Mesendoderm (in vitro differentiated cells): ENCODE results near the gene DSCAML1.

Source experiments
- DNase-seq: peaks from one replicate; pipeline ENCODE4 v3.0.0; 2013
- H2AK5ac ChIP-seq: 2 replicates; pipeline ENCODE4 v1.6.1; 2013; ENCODE audit warnings: low read length, inconsistent platforms
- H2BK120ac ChIP-seq: 2 replicates; pipeline ENCODE4 v1.6.1; 2013; ENCODE audit warnings: low read depth, mild to moderate bottlenecking, low read length, moderate library complexity, mixed read lengths
- H2BK15ac ChIP-seq: replicated peaks from 2 replicates; pipeline ENCODE4 v1.6.1; 2013; ENCODE audit warnings: low read depth, mild to moderate bottlenecking, moderate library complexity
- H2BK5ac ChIP-seq: 2 replicates; pipeline ENCODE4 v1.6.1; 2013; ENCODE audit warnings: low read length, inconsistent platforms
- H3K18ac ChIP-seq: 2 replicates; pipeline ENCODE4 v1.6.1; 2013; ENCODE audit warnings: mild to moderate bottlenecking, low read length, mixed read lengths
- H3K23ac ChIP-seq: one replicate; pipeline ENCODE4 v1.6.1; 2013; ENCODE audit warnings: low read length
- H3K27ac ChIP-seq: 2 replicates; pipeline ENCODE4 v1.5.1; 2013; ENCODE audit warnings: low read depth, mild to moderate bottlenecking, inconsistent platforms, low read length, moderate library complexity
- H3K27me3 ChIP-seq: 2 replicates; pipeline ENCODE4 v1.6.1; 2013; ENCODE audit warnings: low read length, control low read depth, mild to moderate bottlenecking, inconsistent platforms; ENCODE audit not compliant: insufficient read depth, poor library complexity
- H3K36me3 ChIP-seq: 2 replicates; pipeline ENCODE4 v1.6.1; 2013; ENCODE audit warnings: low read length, inconsistent platforms; ENCODE audit not compliant: control insufficient read depth, insufficient read depth
- H3K4ac ChIP-seq: one replicate; pipeline ENCODE4 v1.6.1; 2013; ENCODE audit warnings: low read depth, mild to moderate bottlenecking, low read length, moderate library complexity
- H3K4me1 ChIP-seq: 2 replicates; pipeline ENCODE4 v1.6.1; 2013; ENCODE audit warnings: low read depth, low read length, inconsistent platforms; ENCODE audit not compliant: control insufficient read depth
- H3K4me2 ChIP-seq: 2 replicates; pipeline ENCODE4 v1.6.1; 2013; ENCODE audit warnings: low read length
- H3K4me3 ChIP-seq: 2 replicates; pipeline ENCODE4 v1.5.1; 2013; ENCODE audit warnings: mild to moderate bottlenecking, low read length
- H3K56ac ChIP-seq: one replicate; pipeline ENCODE4 v1.6.1; 2013; ENCODE audit warnings: low read length
- H3K79me1 ChIP-seq: 2 replicates; pipeline ENCODE4 v1.6.1; 2013; ENCODE audit warnings: low read length, inconsistent platforms
- H3K79me2 ChIP-seq: 2 replicates; pipeline ENCODE4 v1.6.1; 2013; ENCODE audit warnings: mild to moderate bottlenecking, low read length; ENCODE audit not compliant: control insufficient read depth, insufficient read depth
- H3K9ac ChIP-seq: 2 replicates; pipeline ENCODE4 v1.6.1; 2013; ENCODE audit warnings: low read length, inconsistent platforms
- H4K5ac ChIP-seq: one replicate; pipeline ENCODE4 v1.6.1; 2013; ENCODE audit warnings: low read length
- H4K8ac ChIP-seq: one replicate; pipeline ENCODE4 v1.6.1; 2013; ENCODE audit warnings: low read depth, mild to moderate bottlenecking, control low read depth, low read length, moderate library complexity
- WGBS: extraction: QIAGEN DNeasy Blood & Tissue Kit; methylation state at CpG from one replicate; pipeline ENCODE4 v1.1.7; 2013; ENCODE audit warnings: low lambda C conversion rate, missing lambda C conversion rate; ENCODE audit not compliant: insufficient coverage; ENCODE audit errors: extremely low coverage; 5-methylcytosine and 5-hydroxymethylcytosine counted together

Gene DSCAML1

GRCh38 chr11:117421041-117421440 lies 376.0 kb downstream of the DSCAML1 start:
- H2BK120ac ChIP-seq: no peak overlapping the region
- no peaks in the 10 kb centered on the region for H3K27me3 ChIP-seq
- no peak overlapping the region for H2BK15ac ChIP-seq
- H3K4me1 ChIP-seq: no peaks in the 10 kb centered on the region
- no peaks in the 10 kb centered on the region for H3K79me2 ChIP-seq
- no peak overlapping the region for H3K23ac ChIP-seq
- H3K4ac ChIP-seq: no peak overlapping the region
- no peak overlapping the region for H2BK5ac ChIP-seq
- H4K5ac ChIP-seq: no peak overlapping the region
- H3K4me2 ChIP-seq: no peak overlapping the region
- no peak overlapping the region for H3K56ac ChIP-seq
- no peak overlapping the region for H3K27ac ChIP-seq
- H3K4me3 ChIP-seq: no peak overlapping the region
- H3K79me1 ChIP-seq: no peaks in the 10 kb centered on the region
- no peak overlapping the region for H3K18ac ChIP-seq
- no CpG with 5 or more reads among the region's 13 CpGs for WGBS
- H3K9ac ChIP-seq: no peak overlapping the region
- H3K36me3 ChIP-seq: no peaks in the 10 kb centered on the region
- no peak overlapping the region for H2AK5ac ChIP-seq
- DNase-seq: no peak
- no peak overlapping the region for H4K8ac ChIP-seq

GRCh38 chr11:117420598-117420997 lies 376.4 kb downstream of the DSCAML1 start:
- Histone ChIP-seq H2AK5ac (no peak overlapping the region), H3K79me1 (no peaks in the 10 kb centered on the region), H3K56ac (no peak overlapping the region), H3K4me2 (no peak overlapping the region), H3K4ac (no peak overlapping the region), H2BK120ac (no peak overlapping the region), H2BK15ac (no peak overlapping the region), H3K4me1 (no peaks in the 10 kb centered on the region), H3K79me2 (no peaks in the 10 kb centered on the region), H3K18ac (no peak overlapping the region), H4K5ac (no peak overlapping the region), H4K8ac (no peak overlapping the region), H3K27ac (no peak overlapping the region), H2BK5ac (no peak overlapping the region), H3K36me3 (no peaks in the 10 kb centered on the region), H3K9ac (no peak overlapping the region), H3K27me3 (no peaks in the 10 kb centered on the region), H3K4me3 (no peak overlapping the region), H3K23ac (no peak overlapping the region)
- no CpG with 5 or more reads among the region's 6 CpGs for WGBS
- DNase-seq: no peak

GRCh38 chr11:117420143-117420485 lies 376.9 kb downstream of the DSCAML1 start:
- no peak overlapping the region for H2BK15ac ChIP-seq
- no peak overlapping the region for H2BK5ac ChIP-seq
- DNase-seq: no peak
- H3K9ac ChIP-seq: no peak overlapping the region
- no peak overlapping the region for H2AK5ac ChIP-seq
- no peak overlapping the region for H3K4me2 ChIP-seq
- H3K4me3 ChIP-seq: no peak overlapping the region
- no peaks in the 10 kb centered on the region for H3K79me1 ChIP-seq
- H3K56ac ChIP-seq: no peak overlapping the region
- H4K8ac ChIP-seq: no peak overlapping the region
- WGBS: no CpG with 5 or more reads among the region's 12 CpGs
- no peaks in the 10 kb centered on the region for H3K27me3 ChIP-seq
- H3K4ac ChIP-seq: no peak overlapping the region
- no peak overlapping the region for H3K23ac ChIP-seq
- H4K5ac ChIP-seq: no peak overlapping the region
- H3K4me1 ChIP-seq: no peaks in the 10 kb centered on the region
- no peak overlapping the region for H2BK120ac ChIP-seq
- H3K27ac ChIP-seq: no peak overlapping the region
- H3K18ac ChIP-seq: no peak overlapping the region
- H3K79me2 ChIP-seq: no peaks in the 10 kb centered on the region
- no peaks in the 10 kb centered on the region for H3K36me3 ChIP-seq

GRCh38 chr11:117419482-117420142 lies 377.4 kb downstream of the DSCAML1 start:
- WGBS: no CpG with 5 or more reads among the region's 12 CpGs

GRCh38 chr11:117418737-117419481 lies 378.1 kb downstream of the DSCAML1 start:
- Histone ChIP-seq H3K4me3 (no peak overlapping the region), H4K8ac (no peak overlapping the region), H3K36me3 (no peaks in the 10 kb centered on the region), H3K9ac (no peak overlapping the region), H3K18ac (no peak overlapping the region), H3K4ac (no peak overlapping the region), H4K5ac (no peak overlapping the region), H3K27me3 (no peaks in the 10 kb centered on the region), H3K23ac (no peak overlapping the region), H3K56ac (no peak overlapping the region), H3K4me1 (no peaks in the 10 kb centered on the region), H3K4me2 (no peak overlapping the region), H3K79me2 (no peaks in the 10 kb centered on the region), H2BK5ac (no peak overlapping the region), H3K79me1 (no peaks in the 10 kb centered on the region), H2BK15ac (no peak overlapping the region), H2BK120ac (no peak overlapping the region), H3K27ac (no peak overlapping the region), H2AK5ac (no peak overlapping the region)
- DNase-seq: no peak
- no CpG with 5 or more reads among the region's 12 CpGs for WGBS

More at GRCh38 chr11:117419482-117420142, 377.4 kb downstream of the DSCAML1 start:
- H2AK5ac ChIP-seq: no peak overlapping the region
- no peak overlapping the region for H3K4me2 ChIP-seq
- H4K8ac ChIP-seq: no peak overlapping the region
- H2BK120ac ChIP-seq: no peak overlapping the region
- H3K79me2 ChIP-seq: no peaks in the 10 kb centered on the region
- no peak overlapping the region for H3K4me3 ChIP-seq
- no peaks in the 10 kb centered on the region for H3K79me1 ChIP-seq
- no peak overlapping the region for H3K9ac ChIP-seq
- no peak overlapping the region for H2BK5ac ChIP-seq
- no peaks in the 10 kb centered on the region for H3K4me1 ChIP-seq
- no peak overlapping the region for H3K27ac ChIP-seq
- no peak overlapping the region for H3K4ac ChIP-seq
- H3K27me3 ChIP-seq: no peaks in the 10 kb centered on the region
- no peak for DNase-seq
- H4K5ac ChIP-seq: no peak overlapping the region
- no peaks in the 10 kb centered on the region for H3K36me3 ChIP-seq
- H3K23ac ChIP-seq: no peak overlapping the region
- H3K18ac ChIP-seq: no peak overlapping the region
- H3K56ac ChIP-seq: no peak overlapping the region
- no peak overlapping the region for H2BK15ac ChIP-seq
